HG03045 (cell line): ENCODE data around the gene HNRNPM.
A peak's percentile ranks its signal among the peaks of the same experiment; 100 is the strongest.
"Not testable (repeated sequence)": the region's sequence is repeated elsewhere in the genome, so short reads cannot be mapped to it uniquely, and the experiment has no call there.

Experiments used
- ATAC-seq: cut with Tn5 transposase; IDR thresholded peaks from one replicate; pipeline ENCODE4 v1.9.1; 2021; ENCODE audit warnings: mild to moderate bottlenecking, moderate library complexity; ENCODE audit not compliant: unreplicated experiment

The HNRNPM gene

GRCh38 chr19:8423817-8424223, 21.0 kb upstream of the HNRNPM start:
- ATAC-seq, result no peak

- ATAC-seq, result not testable (repeated sequence)
Observed at GRCh38 chr19:8425331-8425730, 19.4 kb upstream of the HNRNPM start.

- no peak for ATAC-seq
Observed at GRCh38 chr19:8426283-8426682, 18.5 kb upstream of the HNRNPM start.

- ATAC-seq, result no peak
Observed at GRCh38 chr19:8429044-8429443, 15.7 kb upstream of the HNRNPM start.

- ATAC-seq, result no peak
Observed at GRCh38 chr19:8429826-8430225, 14.9 kb upstream of the HNRNPM start.

- no peak for ATAC-seq
Observed at GRCh38 chr19:8430650-8431049, 14.1 kb upstream of the HNRNPM start.

- no peak for ATAC-seq
Observed at GRCh38 chr19:8438236-8438635, 6.5 kb upstream of the HNRNPM start.

GRCh38 chr19:8441725-8442544, 2.8 kb upstream of the HNRNPM start:
- no peak for ATAC-seq

GRCh38 chr19:8444140-8444676, 567 bp upstream of the HNRNPM start:
- not testable (repeated sequence) for ATAC-seq

- peak; percentile 43 for ATAC-seq
Observed at GRCh38 chr19:8445488-8446001, 770 bp downstream of the HNRNPM start.

- ATAC-seq, result no peak
Observed at GRCh38 chr19:8446061-8446709, 1.4 kb downstream of the HNRNPM start.

GRCh38 chr19:8449830-8450229, 5.1 kb downstream of the HNRNPM start:
- ATAC-seq, result no peak

- no peak for ATAC-seq
Observed at GRCh38 chr19:8451377-8451776, 6.6 kb downstream of the HNRNPM start.

GRCh38 chr19:8451885-8452284, 7.1 kb downstream of the HNRNPM start:
- ATAC-seq, result no peak

- ATAC-seq, result no peak
Observed at GRCh38 chr19:8452446-8453123, 7.8 kb downstream of the HNRNPM start.

- ATAC-seq, result no peak
Observed at GRCh38 chr19:8453616-8454015, 8.8 kb downstream of the HNRNPM start.

- ATAC-seq, result no peak
Observed at GRCh38 chr19:8454218-8454617, 9.4 kb downstream of the HNRNPM start.

GRCh38 chr19:8455018-8455417, 10.2 kb downstream of the HNRNPM start:
- no peak for ATAC-seq

- no peak for ATAC-seq
Observed at GRCh38 chr19:8456064-8456463, 11.3 kb downstream of the HNRNPM start.

- ATAC-seq, result no peak
Observed at GRCh38 chr19:8457209-8457608, 12.4 kb downstream of the HNRNPM start.

- ATAC-seq, result no peak
Observed at GRCh38 chr19:8457827-8458226, 13.1 kb downstream of the HNRNPM start.
